GM18858 (cell line): ENCODE data around the gene LDAF1.
"Not testable (repeated sequence)": the region's sequence is repeated elsewhere in the genome, so short reads cannot be mapped to it uniquely, and the experiment has no call there.

ENCODE experiments used
- ATAC-seq: cut with Tn5 transposase; IDR thresholded peaks from one replicate; pipeline ENCODE4 v1.9.1; 2021; ENCODE audit not compliant: unreplicated experiment

Gene LDAF1

GRCh38 chr16:21158208-21159110, at the start of gene LDAF1:
Gene LDAF1 (plus strand): TSS chr16:21158674. CDS start chr16:21161183, 2,509 bp downstream.
- ATAC-seq, result no peak

DNA sequence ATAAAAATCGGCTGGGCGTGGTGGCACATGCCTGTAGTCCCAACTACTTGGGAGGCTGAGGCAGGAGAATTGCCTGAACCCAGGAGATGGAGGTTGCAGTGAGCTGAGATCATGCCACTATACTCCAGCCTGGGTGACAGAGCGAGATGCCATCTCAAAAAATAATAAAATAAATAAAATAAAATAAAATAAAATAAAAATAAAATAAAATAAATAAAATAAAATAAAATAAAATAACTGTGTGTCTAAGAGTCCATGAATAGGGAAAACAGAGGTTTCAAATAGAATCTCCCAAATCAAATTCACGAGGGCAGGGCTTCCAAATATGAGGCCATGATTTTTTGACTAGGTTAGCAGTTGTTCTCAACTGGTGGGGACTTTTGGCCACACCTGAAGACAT, 42.9 kb upstream of the LDAF1 start:
- ATAC-seq, result not testable (repeated sequence)

DNA sequence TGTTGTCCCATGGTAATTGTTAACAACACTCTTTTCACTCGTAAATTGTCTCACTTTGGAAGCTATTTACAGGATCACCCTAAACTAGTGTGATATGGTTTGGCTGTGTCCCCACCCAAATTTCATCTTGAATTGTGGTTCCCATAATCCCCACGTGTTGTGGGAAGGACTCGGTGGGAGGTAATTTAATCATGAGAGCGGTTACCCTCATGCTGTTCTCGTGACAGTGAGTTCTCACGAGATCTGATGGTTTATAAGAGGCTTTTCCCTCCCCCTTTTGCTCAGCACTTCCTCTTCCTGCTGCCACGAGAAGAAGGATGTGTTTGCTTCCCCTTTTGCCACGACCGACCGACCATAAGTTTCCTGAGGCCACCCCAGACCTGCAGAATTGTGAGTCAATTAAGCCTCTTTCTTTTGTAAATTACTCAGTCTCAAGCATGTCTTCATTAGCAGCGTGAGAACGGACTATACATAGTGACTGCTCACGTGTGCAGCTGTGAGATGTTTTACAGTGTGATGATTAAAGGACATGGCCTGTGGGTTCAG, 42.3 kb upstream of the LDAF1 start:
- no peak for ATAC-seq

DNA sequence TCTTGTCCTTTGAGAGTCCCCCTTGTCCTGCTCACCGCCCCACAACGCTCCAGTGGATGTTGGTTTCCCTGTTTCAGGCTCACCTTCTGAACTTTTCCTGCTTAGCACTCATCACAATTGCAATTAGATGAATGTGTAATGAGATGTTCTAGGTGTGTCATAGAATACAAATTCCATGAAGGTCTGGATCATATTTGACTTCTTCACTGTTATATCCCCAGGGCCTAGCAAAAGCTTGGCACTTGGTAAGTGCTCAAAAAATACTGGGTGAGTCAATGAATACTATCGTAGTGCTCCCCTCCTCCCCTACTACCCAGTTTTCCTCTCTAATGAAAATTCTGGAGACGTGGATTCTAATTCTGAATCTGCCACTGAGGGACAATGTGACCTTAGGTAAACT, 40.9 kb upstream of the LDAF1 start:
- ATAC-seq, result no peak

DNA sequence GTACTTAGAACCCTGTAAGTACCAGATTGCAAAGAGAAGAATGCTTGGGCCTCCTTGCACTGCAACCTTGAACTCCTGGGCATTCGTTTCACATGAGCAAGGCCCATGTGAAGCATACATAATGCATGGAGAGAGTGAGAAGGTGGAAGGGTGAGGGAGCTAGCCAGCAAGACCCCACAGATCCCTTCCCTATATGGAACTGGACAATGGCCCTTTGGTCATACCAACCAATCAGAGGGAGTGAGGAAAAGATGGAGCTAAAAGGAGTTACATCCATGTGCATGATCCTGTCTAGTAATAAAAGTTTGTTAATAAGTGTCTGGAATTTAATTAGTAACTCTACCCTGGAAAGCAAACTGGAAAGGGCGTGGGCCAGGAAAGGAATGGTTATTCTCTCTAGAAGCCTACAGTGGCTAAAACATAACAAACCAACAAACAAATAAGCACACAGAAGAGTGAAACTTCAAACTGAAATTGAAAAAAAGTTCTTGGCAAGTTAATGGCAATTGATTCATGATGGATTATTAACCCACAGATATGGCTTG, 37.4 kb upstream of the LDAF1 start:
- ATAC-seq, result no peak

DNA sequence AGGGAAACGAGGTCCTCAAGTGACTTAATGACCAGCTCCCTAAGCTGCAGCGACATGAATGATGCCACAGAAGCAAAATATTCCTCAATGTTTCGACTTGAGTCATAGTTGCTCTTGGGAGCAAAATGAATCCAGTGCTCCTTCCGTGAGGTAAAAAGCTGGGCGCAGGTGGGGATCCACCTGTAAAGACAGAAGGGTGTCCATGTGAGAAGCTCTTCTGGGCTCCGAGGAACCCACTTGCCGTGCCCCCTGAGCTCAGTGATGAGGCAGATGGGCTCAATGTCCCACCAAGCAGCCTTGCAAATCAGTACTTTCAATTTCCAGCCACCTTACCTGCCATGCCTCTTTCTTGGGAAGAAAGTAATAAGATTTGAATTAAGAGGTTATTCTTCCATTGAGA, 33.3 kb upstream of the LDAF1 start:
- no peak for ATAC-seq

DNA sequence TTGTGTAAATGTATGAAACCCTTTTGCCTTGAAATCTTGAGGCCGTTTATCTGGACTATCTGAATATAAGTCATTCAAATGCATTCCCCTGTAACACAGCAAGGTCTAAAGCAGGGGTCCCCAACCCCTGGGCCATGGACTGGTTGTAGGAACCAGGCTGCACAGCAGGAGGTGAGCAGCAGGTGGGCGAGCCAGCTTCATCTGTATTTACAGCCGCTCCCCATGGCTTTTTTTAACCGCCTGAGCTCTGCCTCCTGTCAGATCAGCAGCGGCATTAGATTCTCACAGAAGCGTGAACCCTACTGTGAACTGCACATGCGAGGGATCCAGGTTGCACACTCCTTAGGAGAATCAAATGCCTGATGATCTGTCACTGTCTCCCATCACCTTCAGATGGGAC, 32.0 kb upstream of the LDAF1 start:
- ATAC-seq, result no peak

GRCh38 chr16:21128991-21129390, 29.5 kb upstream of the LDAF1 start:
- no peak for ATAC-seq

GRCh38 chr16:21130811-21131210, 27.7 kb upstream of the LDAF1 start:
- no peak for ATAC-seq

DNA sequence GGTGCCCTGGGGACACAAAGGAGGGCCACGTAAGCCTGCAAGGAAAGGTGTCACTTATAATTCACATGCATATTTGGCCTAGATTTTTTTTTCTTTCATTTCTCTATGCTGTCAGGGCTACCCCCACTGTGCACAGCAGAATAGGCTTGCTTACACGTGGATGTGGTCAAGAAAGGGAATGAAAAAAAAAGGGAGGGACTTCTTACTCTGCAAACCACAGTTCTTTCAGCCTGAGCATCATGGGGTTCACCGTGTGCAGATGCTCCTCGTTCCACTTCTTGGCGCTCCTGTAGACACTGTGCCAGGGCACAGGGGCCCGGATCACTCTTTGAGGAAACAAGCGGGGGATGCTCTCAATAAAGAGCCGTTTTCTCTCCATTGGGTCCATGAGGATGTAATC, 24.4 kb upstream of the LDAF1 start:
- no peak for ATAC-seq

- no peak for ATAC-seq
Measured at GRCh38 chr16:21145738-21146137, 12.7 kb upstream of the LDAF1 start.

- ATAC-seq, result no peak
Measured at GRCh38 chr16:21150375-21151001, 8.0 kb upstream of the LDAF1 start, which contains the start of gene DNAH3. Gene DNAH3 (minus strand): TSS chr16:21150846. CDS start chr16:21150319, 527 bp downstream.

DNA sequence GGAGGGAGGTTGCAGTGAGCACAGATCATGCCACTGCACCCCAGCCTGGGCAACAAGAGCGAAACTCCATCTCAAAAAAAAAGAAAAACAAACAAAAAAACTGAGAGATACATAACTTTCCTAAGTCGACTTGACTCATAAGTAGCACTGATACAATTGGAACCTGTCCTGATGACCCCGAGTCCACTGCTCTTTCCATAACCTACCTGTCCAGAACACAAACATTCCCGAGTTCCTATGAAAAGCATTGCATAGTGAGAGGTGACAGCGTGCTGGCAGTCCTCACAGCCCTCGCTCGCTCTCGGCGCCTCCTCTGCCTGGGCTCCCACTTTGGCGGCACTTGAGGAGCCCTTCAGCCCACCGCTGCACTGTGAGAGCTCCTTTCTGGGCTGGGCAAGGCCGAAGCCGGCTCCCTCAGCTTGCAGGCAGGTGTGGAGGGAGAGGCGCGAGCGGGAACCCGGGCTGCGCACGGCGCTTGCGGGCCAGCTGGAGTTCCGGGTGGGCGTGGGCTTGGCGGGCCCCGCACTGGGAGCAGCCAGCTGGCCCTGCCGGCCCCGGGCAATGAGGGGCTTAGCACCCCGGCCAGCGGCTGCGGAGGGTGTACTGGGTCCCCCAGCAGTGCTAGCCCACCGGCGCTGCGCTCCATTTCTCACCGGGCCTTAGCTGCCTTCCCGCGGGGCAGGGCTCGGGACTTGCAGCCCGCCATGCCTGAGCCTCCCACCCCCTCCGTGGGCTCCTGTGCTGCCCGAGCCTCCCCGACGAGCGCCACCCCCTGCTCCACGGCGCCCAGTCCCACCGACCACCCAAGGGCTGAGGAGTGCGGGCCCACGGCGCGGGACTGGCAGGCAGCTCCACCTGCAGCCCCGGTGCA, 6.1 kb upstream of the LDAF1 start:
- not testable (repeated sequence) for ATAC-seq

- not testable (repeated sequence) for ATAC-seq
Measured at GRCh38 chr16:21153124-21153729, 5.2 kb upstream of the LDAF1 start.

DNA sequence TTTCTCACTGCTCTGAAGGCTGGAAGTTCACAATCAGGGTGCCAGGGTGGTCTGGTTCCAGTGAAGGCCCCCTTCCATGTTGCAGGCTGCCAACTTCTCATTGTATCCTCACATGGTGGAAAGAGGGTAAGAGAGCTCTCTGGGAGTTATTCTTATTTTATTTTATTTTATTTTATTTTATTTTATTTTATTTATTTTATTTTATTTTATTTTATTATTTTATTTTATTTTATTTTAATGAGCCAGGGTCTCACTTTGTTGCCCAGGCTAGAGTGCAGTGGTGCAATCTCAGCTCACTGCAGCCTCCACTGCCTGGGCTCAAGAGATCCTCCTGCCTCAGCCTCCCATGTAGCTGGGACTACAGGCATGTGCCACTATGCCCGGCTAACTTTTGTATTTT, 2.5 kb upstream of the LDAF1 start:
- ATAC-seq, result not testable (repeated sequence)

DNA sequence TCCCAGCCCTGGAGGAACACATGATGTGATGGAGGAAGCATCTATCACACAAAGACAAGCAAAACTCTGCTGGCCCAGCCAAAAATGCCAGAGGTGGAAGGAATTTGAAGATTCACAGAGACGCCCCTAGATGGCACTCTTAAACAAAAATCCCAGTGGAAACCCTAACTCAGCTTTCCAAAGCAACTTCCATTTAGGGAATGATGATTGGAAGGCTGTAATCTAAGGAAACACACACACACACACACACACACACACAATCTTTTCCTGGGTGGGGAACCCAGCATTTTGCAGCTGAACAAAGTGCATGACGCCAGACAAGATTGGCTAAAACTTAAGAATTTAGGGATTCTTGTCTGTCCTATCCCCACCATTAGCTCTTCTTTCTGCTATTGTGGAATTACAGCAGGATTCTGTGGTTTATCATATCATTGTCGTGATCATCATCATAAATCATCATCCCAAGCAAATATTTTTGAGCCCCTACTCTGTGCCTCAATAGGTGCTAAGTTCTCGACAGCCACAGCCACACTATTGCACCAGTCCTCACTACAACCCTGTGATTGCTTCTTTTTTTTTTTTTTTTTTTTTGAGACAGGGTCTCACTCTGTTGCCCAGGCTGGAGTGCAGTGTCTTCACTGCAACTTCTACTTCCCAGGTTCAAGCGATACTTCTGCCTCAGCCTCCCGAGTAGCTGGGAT, 1.6 kb upstream of the LDAF1 start:
- ATAC-seq, result no peak

DNA sequence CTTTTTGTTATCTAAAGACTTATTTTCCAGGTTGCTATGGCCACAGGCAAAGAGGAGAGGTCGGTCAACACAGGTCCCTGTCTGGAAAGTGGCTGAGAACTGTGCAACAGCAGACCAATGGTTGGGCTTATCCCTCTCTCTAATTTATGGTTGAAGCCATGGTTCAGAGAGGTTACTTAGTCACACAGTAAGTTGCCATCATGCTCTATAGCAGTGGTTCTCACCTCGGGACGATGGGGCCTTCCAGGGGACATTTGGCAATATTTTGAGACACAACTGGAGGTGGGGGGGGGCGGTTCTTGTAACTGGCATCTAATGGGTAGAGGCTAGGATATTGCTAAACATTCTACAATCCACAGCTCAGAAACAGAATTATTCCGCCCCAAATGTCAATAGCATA, 842 bp upstream of the LDAF1 start:
- no peak for ATAC-seq

DNA sequence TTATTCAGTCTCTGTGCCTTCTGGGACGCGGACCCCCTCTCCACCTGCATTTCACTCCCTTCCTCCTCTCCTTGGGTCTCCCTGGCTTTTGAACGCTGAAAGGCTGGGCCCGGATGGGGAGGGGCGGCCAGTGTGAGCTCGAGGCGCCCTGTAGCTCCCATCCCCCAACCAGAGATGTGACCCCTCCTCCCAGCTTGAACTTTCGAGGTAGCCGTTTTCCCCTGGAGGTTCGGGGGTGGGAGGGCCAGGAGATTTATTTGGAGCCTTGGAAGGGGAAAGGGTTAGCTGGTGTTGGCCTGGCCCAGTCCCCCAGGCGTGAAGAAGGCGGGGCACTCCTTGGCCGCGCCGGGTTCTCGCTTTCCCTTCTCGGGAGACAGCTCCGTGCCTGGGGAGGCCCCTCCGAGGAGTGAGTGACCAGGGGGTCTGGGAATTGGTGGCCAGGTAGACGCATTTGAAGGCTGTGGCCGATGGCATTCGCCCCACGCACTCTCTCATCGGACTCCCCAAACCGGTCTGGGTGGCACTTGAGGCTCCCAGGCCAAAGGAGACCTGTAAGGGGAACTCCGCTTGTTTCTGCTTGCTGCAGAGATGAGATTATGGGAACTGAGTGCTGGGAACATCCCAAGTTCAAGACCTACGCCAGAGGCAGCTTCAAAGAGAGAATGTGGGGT, 942 bp downstream of the LDAF1 start:
- ATAC-seq, result no peak

GRCh38 chr16:21160276-21160675, 1.8 kb downstream of the LDAF1 start:
- ATAC-seq, result no peak
